Lung (tissue), 16 donors: ENCODE results near the gene PIN1. TPM values are rescaled to one million over a fixed set of nuclear protein-coding genes. Genes with fewer than 3 reads are reported as not detected.
A peak's percentile ranks its signal among the peaks of the same experiment; 100 is the strongest.

Experiments
- ATAC-seq: fragments of 200-7000 bp; cut with Tn5 transposase; one replicate; pipeline ENCODE4 v1.9.1; 2020; ENCODE audit warnings: moderate number of reproducible peaks; ENCODE audit not compliant: insufficient read depth, low FRiP score
- DNase-seq, 3 donors: peaks; one replicate each; pipeline ENCODE4 v3.0.0-alpha.2; 2013 to 2017
- H3K27ac ChIP-seq, 2 donors: one replicate each; pipeline ENCODE4 v1.5.1; 2013; ENCODE audit warnings: mild to moderate bottlenecking in 2 of 2, moderate library complexity in 2 of 2, control low read depth in 1 of 2, inconsistent platforms in 1 of 2, low read depth in 1 of 2, low read length in 1 of 2
- H3K27me3 ChIP-seq, 3 donors: one replicate each; pipeline ENCODE4 v1.5.1; 2013; ENCODE audit warnings: low read length in 2 of 3; ENCODE audit not compliant: control insufficient read depth in 3 of 3, insufficient read depth in 3 of 3
- H3K36me3 ChIP-seq, 4 donors: one replicate each; pipeline ENCODE4 v1.5.1; 2013; ENCODE audit warnings: low read length in 4 of 4, mild to moderate bottlenecking in 1 of 4, moderate library complexity in 1 of 4; ENCODE audit not compliant: control insufficient read depth in 4 of 4, insufficient read depth in 4 of 4
- H3K4me1 ChIP-seq, 5 donors: one replicate each; pipeline ENCODE4 v1.5.1; 2013; ENCODE audit warnings: low read length in 5 of 5, mild to moderate bottlenecking in 2 of 5, moderate library complexity in 1 of 5; ENCODE audit not compliant: control insufficient read depth in 5 of 5, insufficient read depth in 5 of 5
- H3K4me3 ChIP-seq: one replicate; pipeline ENCODE4 v1.5.1; 2013; ENCODE audit warnings: mild to moderate bottlenecking, control low read depth, moderate library complexity
- H3K9ac ChIP-seq, 2 donors: one replicate each; pipeline ENCODE4 v1.5.1; 2013; ENCODE audit warnings: low read length in 2 of 2, control low read depth in 1 of 2; ENCODE audit not compliant: insufficient read depth in 1 of 2
- H3K9me3 ChIP-seq, 4 donors: one replicate each; pipeline ENCODE4 v1.5.1; 2013; ENCODE audit warnings: low read length in 3 of 4, mild to moderate bottlenecking in 1 of 4, moderate library complexity in 1 of 4; ENCODE audit not compliant: control insufficient read depth in 4 of 4, insufficient read depth in 3 of 4
- WGBS, 2 donors: extraction: QIAGEN DNeasy Blood & Tissue Kit; methylation state at CpG; one replicate each; pipeline ENCODE4 v1.1.7; 2013; 5-methylcytosine and 5-hydroxymethylcytosine counted together
- long read RNA-seq, 5 donors: transcript quantifications; one replicate each; lab custom pipeline, GENCODE V29; 2026
- polyA plus RNA-seq, 2 donors: library from polyadenylated mRNA; stranded (reverse); fragments of 200-250 nt; gene quantifications; one replicate each; pipeline ENCODE4 v1.2.1, GENCODE V29; 2013
- total RNA-seq, 2 donors: library from RNA; depleted of rRNA in 1 of 2; stranded (reverse); fragments of >200 nt in 1 of 2; gene quantifications; one replicate each; pipeline ENCODE4 v1.2.1, GENCODE V29; 2014 to 2021
- TF ChIP-seq, protein P1 (sequence below): IDR thresholded peaks from 2 replicates; pipeline ENCODE4 v1.5.1; 2012; ENCODE audit warnings: mild to moderate bottlenecking; ENCODE audit errors: control extremely low read depth, extremely low read depth
- donor health status: control.
- donor health status: control.
- donor health status: Bipolar disorder and iron deficiency.
- donor health status: healthy.
- donor health status: DM: yes; HTN: yes; CAD: no.

PIN1 gene
- total RNA-seq: 10 to 100 TPM; 77.4 to 81.1 TPM
- 100 to 1,000 TPM in 1 of 2 donors, 10 to 100 TPM in 1; 69.8 to 108 TPM for polyA plus RNA-seq
- long read RNA-seq, donor 1, full-length matches to known transcripts: 54 of 76 reads
- long read RNA-seq, donor 1, partial matches to known transcripts: 22 of 76 reads
- long read RNA-seq, donor 1, other reads (novel, unspliced or antisense): 0 of 76 reads
- long read RNA-seq, donor 2, full-length matches to known transcripts: 33 of 33 reads
- long read RNA-seq, donor 2, partial matches to known transcripts: 0 of 33 reads
- long read RNA-seq, donor 2, other reads (novel, unspliced or antisense): 0 of 33 reads
- long read RNA-seq, donor 3, full-length matches to known transcripts: 20 of 20 reads
- long read RNA-seq, donor 3, partial matches to known transcripts: 0 of 20 reads
- long read RNA-seq, donor 3, other reads (novel, unspliced or antisense): 0 of 20 reads
- long read RNA-seq, donor 4, full-length matches to known transcripts: 30 of 41 reads
- long read RNA-seq, donor 4, partial matches to known transcripts: 11 of 41 reads
- long read RNA-seq, donor 4, other reads (novel, unspliced or antisense): 0 of 41 reads
- long read RNA-seq, donor 5, full-length matches to known transcripts: 84 of 84 reads
- long read RNA-seq, donor 5, partial matches to known transcripts: 0 of 84 reads
- long read RNA-seq, donor 5, other reads (novel, unspliced or antisense): 0 of 84 reads

DNA sequence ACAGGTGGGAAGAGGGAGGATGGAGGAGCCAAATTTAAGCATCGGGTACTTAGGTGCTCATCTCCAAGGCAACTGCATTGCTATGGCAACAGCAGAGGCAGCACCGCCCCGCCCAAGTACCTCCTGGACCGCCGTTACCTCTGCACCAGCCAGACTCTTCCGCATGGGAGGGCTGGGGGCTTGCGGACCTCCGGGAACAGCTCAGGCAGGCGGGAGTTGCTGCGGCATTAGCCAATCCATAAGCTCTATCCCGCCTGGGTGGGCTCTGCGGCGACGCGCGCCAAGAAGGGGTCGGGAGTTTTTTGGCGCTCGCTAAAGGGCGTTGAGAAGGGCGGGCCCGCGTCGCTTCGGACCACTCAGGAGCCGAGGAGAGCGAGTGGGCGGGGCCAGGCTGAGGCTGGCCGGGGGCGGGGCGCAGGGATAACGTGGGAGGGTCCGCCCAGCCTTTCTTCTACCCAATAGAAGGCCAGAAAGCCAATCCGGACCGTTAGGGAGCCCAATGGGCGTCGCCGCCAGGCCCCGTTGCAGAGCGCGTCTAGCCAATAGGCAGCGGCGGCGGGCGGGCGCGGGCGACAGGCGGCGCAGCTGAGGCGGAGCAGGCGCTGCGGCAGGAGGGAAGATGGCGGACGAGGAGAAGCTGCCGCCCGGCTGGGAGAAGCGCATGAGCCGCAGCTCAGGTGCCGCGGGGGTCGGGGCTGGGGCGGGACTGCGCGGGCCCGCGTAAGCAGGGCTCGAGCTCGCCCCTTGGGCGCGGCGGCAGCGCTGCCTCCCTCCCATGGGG lies at the start of gene PIN1:
Gene PIN1 (plus strand): TSS at position 593 of the 781 bp plus-strand sequence. CDS start 27 bp downstream, at position 620.
- 0 to 1% methylated on average over 51 to 73 of the region's 73 CpGs for WGBS, 2 donors
- peaks cover 0 to 19% (median 12%) of the 10 kb centered on the region in 4 donors for H3K36me3 ChIP-seq
- H3K27ac ChIP-seq: peak within 1 kb of the TSS; percentile 72 to 80
- peak within 1 kb of the TSS; percentile 88 for H3K4me3 ChIP-seq
- TF ChIP-seq, protein P1, sequence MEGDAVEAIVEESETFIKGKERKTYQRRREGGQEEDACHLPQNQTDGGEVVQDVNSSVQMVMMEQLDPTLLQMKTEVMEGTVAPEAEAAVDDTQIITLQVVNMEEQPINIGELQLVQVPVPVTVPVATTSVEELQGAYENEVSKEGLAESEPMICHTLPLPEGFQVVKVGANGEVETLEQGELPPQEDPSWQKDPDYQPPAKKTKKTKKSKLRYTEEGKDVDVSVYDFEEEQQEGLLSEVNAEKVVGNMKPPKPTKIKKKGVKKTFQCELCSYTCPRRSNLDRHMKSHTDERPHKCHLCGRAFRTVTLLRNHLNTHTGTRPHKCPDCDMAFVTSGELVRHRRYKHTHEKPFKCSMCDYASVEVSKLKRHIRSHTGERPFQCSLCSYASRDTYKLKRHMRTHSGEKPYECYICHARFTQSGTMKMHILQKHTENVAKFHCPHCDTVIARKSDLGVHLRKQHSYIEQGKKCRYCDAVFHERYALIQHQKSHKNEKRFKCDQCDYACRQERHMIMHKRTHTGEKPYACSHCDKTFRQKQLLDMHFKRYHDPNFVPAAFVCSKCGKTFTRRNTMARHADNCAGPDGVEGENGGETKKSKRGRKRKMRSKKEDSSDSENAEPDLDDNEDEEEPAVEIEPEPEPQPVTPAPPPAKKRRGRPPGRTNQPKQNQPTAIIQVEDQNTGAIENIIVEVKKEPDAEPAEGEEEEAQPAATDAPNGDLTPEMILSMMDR: peak; percentile 70
- ATAC-seq (peak; percentile 99), DNase-seq (peak; percentile 99 to 100 (median 100))
- H3K4me1 ChIP-seq: peaks cover 0 to 23% (median 6%) of the 10 kb centered on the region in 5 donors
- H3K27me3 ChIP-seq: no peaks in the 10 kb centered on the region
- H3K9ac ChIP-seq: no peak within 1 kb of the TSS
- no peaks in the 10 kb centered on the region for H3K9me3 ChIP-seq

DNA sequence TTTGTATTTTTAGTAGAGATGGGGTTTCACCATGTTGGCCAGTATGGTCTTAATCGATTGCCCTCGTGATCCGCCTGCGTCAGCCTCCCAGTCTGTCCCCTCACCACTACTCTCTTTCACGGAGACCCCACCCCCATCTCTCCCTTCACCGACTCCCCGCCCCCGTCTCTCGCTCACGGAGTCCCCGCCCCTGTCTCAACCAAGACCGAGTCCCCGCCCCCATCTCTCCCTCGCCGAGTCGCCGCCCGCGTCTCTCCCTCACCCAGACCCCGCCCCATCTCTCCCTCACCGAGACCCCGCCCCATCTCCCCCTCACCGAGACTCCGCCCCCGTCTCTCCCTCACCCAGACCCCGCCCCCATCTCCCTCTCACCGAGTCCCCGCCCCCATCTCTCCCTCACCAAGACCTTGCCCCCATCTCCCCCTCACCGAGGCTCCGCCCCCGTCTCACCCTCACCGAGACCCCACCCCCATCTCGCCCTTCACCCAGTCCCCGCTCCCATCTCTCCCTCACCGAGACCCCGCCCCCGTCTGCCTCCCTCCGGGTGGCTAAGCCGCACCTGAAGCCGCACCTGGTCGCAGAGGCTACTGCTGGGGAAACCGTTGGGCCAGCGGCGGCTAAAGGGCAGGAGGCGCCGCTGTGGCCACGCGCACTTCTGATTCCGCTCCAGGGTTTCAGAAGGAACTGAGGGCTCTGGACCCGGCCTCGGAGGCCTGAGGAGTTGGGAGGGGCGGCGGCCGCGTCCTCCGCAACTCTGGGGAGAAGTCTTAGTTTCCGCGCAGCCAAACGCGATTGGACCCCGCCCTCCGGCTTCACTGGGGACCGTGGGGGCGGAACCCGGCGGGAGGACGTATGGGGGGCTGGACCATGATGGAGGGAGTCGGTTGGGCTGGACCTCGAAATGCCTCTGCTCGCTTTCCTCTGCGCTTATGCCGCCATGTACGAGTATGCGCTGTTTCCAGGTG lies 49.5 kb upstream of the PIN1 start:
- ATAC-seq (peak; percentile 91), DNase-seq (peak; percentile 98 to 99 (median 99))
- TF ChIP-seq, protein P1: no peak
- Histone ChIP-seq H3K4me1 (peaks cover 0 to 27% (median 5%) of the 10 kb centered on the region in 5 donors), H3K27me3 (no peaks in the 10 kb centered on the region), H3K36me3 (no peaks in the 10 kb centered on the region), H3K9me3 (no peaks in the 10 kb centered on the region), H3K4me3 (peak overlapping the region; percentile 52), H3K27ac (peak overlapping the region; percentile 97 to 99), H3K9ac (peak overlapping the region; percentile 37 to 88)
- WGBS, 2 donors: 2% methylated on average over 68 to 74 of the region's 74 CpGs

DNA sequence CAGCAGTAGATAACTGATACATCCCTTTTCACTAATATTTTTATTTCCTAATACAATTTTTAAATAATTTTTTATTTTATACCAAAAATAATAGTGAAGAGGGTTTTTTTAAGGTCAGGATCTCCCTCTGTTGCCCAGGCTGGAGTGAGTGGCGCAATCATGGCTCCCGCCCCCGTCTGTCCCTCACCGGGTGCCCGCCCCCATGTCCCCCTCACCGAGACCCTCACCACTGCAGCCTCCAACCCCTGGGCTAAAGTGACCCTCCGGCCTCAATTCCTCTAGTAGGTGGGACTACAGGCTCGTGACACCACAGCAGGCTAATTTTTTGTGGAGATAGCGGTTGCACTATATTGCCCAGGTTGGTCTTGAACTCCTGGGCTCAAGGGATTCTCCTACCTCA lies 48.8 kb upstream of the PIN1 start:
- H3K27me3 ChIP-seq: no peaks in the 10 kb centered on the region
- DNase-seq (no peak), ATAC-seq (no peak)
- TF ChIP-seq, protein P1: no peak
- H3K4me1 ChIP-seq: peaks cover 0 to 27% (median 5%) of the 10 kb centered on the region in 5 donors
- peak overlapping the region; percentile 52 for H3K4me3 ChIP-seq
- no peaks in the 10 kb centered on the region for H3K36me3 ChIP-seq
- H3K9ac ChIP-seq: peak overlapping the region in 1 of 2 donors; percentile 75
- WGBS, 2 donors: 39 to 44% methylated on average over 9 of the region's 9 CpGs
- H3K27ac ChIP-seq: peak overlapping the region; percentile 97 to 99
- H3K9me3 ChIP-seq: no peaks in the 10 kb centered on the region
